GM12873 (cell line): Measurements from ENCODE around the gene GRID1.

Experiments used
- TF ChIP-seq, protein P1 (sequence below): IDR thresholded peaks from 2 replicates; pipeline ENCODE4 v1.5.1; 2012; ENCODE audit warnings: low read depth, mild to moderate bottlenecking, moderate library complexity, low read length, control low read depth; ENCODE audit not compliant: insufficient read depth; ENCODE audit errors: missing control alignments

GRID1 gene

DNA sequence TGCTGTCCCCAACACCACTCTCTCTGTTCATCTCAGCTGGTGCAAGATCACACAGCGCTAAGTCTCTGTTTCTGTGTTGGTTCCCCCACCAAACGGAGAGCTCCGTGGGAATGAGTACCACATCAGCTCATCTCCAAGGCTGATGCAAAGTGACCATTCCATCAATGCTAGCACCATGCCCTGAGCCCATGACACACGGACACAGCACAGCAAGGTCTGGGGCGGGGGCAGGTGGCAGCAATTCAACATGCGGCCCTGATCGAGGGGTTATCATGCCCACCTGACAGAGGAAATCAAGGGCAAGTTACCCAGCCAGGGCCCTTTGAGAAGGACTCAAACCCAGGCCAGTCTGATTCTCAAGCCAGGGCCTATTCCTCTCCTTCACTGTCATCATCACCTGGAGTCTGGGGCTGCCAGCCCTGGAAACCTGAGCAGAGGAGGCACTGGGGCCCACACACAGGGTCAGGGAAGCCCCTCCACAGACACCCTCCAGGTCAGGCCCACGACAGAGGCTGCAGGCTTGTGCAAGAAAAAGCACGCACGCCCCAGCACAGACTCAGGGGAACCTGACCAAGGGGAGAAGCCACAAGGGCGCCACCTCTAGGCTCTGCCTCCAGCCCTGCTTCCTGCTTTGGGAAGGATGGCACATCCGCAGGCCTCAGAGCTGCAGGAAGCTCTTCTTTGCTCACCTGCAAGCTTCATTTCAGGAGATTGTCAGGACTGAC is 74.8 kb downstream of the GRID1 start:
- TF ChIP-seq, protein P1, sequence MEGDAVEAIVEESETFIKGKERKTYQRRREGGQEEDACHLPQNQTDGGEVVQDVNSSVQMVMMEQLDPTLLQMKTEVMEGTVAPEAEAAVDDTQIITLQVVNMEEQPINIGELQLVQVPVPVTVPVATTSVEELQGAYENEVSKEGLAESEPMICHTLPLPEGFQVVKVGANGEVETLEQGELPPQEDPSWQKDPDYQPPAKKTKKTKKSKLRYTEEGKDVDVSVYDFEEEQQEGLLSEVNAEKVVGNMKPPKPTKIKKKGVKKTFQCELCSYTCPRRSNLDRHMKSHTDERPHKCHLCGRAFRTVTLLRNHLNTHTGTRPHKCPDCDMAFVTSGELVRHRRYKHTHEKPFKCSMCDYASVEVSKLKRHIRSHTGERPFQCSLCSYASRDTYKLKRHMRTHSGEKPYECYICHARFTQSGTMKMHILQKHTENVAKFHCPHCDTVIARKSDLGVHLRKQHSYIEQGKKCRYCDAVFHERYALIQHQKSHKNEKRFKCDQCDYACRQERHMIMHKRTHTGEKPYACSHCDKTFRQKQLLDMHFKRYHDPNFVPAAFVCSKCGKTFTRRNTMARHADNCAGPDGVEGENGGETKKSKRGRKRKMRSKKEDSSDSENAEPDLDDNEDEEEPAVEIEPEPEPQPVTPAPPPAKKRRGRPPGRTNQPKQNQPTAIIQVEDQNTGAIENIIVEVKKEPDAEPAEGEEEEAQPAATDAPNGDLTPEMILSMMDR, result no peak

DNA sequence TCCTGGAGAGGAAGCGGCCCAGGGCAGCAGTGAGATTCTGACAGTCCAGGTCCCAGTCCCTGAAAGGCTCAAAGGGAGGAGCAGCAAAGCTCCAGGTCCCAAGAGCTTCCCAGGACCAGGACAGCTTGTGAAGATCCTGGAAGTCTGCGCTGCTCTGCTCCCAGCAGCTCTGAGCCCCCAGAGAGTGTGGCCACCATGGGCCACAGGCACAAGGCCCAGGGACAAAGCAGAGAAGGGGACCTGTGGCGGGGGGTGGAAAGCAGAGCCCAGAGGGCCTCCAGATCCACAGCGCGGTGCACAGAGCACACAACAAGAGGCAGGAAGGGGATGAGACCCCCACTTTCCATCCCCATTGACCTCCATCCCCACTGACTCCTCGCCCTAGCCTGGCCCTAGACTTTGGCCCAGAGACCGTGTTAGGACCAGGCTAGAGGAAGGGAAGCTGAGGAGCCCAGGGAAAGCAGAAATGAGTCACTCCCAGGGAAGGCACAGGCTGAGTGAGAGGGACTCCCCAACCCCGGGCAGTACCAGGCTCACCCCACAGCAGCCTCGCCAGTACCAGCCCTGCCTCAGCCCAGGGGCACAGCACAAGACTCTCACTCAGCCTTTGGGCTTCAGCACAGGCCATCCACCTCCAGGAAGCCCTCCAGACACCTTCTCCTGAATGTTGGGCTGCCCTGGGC is 75.5 kb downstream of the GRID1 start:
- TF ChIP-seq, protein P1, result no peak

DNA sequence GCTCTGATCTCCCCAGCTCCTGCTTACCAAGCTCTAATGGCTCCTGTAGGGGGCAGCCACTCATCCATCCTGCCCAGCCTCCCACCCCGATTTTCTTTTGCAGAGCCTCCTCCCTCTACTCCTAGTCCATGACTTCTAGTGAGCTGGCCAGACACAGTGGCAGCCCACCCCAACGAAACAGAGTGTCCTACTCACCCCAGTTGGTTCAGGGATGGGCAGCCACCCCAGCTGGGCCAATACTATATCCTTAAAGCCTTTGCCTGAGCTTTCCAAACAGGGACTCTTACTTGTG is 77.1 kb downstream of the GRID1 start:
- TF ChIP-seq, protein P1, result peak; percentile 4

DNA sequence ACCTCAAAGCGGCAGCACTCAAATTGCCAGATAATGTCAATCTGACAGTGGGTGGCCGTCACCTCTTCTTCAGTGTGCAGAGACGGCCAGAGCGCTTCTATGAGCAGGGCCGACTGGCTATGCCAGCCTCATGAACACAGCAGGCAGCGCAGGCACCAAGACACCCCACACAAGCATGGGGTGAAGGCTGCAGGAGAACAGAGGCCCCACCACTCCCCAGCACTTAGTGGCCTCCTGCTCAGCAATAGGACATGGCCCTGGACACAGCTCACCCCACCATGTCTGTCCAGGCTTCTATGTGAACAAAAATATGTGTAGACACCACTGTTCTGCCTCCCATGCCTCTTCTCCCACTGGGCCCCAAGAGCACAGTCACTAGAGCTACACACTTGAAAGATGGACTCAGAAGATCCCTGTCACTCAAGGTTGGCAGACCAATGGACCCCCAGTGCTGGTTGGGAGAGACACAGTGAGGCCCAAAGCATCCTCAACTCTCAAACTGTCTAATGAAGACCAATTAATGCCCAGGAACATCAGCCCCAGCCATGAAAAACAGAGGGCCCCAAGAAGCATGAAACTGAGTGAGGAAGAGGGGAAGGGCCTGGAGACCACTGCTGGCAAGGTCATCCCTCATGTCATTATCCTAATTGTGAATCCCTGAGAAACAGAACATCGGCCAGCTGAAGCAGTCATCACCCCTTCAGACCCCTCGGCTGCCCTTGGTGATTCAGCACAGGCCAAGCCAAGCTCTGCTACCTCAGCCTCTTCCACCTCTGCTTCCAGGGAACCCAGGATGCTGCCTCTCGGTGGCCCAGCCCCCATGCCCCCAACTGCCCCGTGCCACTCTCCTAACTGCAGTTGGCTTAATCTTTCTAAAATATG is 77.7 kb downstream of the GRID1 start:
- TF ChIP-seq, protein P1, result no peak

DNA sequence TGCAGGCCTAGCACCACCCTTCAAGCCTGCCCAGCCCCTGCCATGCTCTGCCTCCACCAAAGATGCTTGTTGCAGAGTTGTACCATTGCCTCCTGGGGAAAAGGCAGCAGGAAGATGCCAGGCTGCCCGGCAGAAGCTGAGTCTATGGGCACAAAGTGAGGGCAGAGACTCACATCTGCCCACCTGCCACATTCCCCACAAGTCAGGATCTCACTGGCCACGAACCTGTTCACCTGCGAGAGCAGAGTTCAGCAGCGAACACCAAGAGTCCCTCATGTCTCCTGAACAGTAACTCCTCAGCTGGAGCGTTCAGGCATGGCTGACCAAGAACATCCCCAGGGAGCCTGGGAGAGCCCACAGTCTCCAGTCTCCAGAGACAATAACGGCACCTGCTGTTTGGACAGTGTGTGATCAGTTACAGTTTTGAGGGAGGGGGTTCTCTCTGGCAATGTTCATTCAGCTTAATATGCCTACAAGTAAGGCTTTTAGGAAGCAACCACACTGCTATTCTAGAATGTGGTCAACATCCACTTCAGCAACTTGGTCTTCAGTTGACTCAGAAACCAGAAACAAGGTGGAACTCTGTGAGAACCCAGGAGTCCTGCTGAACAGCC is 78.5 kb downstream of the GRID1 start:
- TF ChIP-seq, protein P1, result no peak

DNA sequence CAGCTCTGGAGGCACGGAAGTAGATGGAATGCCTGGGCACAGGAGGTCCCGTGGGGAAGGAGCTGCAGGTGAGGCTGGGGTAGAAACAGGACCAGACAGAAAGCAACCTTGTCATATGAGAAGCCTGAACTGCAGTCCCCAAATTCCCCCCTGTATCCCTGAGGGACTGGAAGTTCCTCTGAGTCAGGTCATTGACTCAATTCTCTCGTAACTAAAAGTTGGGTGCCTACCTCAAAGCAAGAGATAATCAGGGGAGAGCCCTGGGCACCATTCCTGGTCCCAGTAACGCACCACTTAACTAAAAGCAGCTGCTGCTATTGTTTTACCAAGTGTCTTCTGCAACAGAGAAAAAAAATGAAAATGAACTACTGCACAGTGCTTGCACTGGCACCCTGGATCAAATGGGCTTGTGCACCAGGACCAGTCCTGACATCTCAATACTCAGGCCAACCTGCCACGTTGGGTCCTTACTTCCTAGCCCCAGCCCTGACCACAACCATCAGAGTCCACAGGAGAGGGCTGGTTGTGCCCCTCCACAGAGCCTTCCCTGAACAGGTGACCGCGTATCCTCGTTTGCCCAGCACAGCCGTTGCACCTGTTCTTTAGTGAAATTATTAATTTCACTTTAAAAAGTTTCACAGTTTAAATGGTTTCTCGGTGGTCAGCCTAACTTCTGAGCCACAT is 79.3 kb downstream of the GRID1 start:
- TF ChIP-seq, protein P1, result no peak
